Measurements from ENCODE around the gene CAPSL.

The CAPSL gene

DNA sequence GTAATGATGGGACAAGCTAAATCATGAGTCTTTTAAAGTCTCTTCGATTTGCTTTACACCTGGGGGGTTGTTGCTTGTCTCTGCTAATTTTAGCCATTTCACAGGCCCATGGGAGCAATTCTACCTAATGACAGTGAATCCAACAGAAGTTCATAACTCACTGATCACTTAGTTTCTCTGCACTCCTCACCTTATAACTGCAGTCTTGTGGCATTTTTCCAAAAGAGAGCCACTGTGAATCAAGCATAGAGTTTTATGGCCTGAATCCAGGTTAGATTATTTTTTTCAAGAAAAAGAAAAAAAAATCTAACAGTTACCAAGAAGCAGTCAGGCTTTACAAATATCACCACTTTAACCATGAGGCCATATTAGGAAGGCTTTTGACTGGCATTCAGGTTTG is 83.2 kb downstream of the CAPSL start:
- H3K36me3 ChIP-seq (ENCODE audit: control insufficient read depth, low read length) = peaks cover 6% of the 10 kb centered on the region; the same call in 1 of the 2 replicates
- H3K9me2 ChIP-seq (replicated peaks; ENCODE audit: control insufficient read depth, low read length) = no peaks in the 10 kb centered on the region
- H3K27me3 ChIP-seq (ENCODE audit: control insufficient read depth, low read length) = no peaks in the 10 kb centered on the region
- H3K9me3 ChIP-seq (ENCODE audit: control insufficient read depth, insufficient read depth, low read length) = no peaks in the 10 kb centered on the region
- H3K4me1 ChIP-seq (ENCODE audit: control insufficient read depth, low read length) = peaks cover 74% of the 10 kb centered on the region
- no peaks in the 10 kb centered on the region for H4K20me1 ChIP-seq (ENCODE audit: control insufficient read depth, insufficient read depth, low read depth, low read length)
- H3K79me2 ChIP-seq (ENCODE audit: control insufficient read depth, low read length) = peaks cover 37% of the 10 kb centered on the region
- H3F3A ChIP-seq (ENCODE audit: control insufficient read depth, insufficient read depth) = no peaks in the 10 kb centered on the region
- peak overlapping the region; percentile 8; the same call in 1 of the 2 replicates for H3K4me3 ChIP-seq (ENCODE audit: low read length)
- H3K4me2 ChIP-seq (ENCODE audit: low read length) = peak overlapping the region; percentile 66
- TF ChIP-seq CTCF (IDR thresholded peaks at IDR 0.05; ENCODE audit: low read depth, low read length, poor library complexity, severe bottlenecking) (no peak), EZH2phosphoT487 (IDR thresholded peaks at IDR 0.05; ENCODE audit: borderline replicate concordance, low read length) (no peak)
- H3K27ac ChIP-seq (ENCODE audit: low read depth, low read length) = peak overlapping the region; percentile 46; the same call in 1 of the 2 replicates

Measured in DOHH2 (cell line).